ENCODE data around the gene GMDS. TPM values are rescaled to one million over a fixed set of nuclear protein-coding genes. Genes with fewer than 3 reads are reported as not detected.

GMDS gene
- total RNA-seq, 2 experiments from 2014 or later, result 36.6 to 42.8 TPM

DNA sequence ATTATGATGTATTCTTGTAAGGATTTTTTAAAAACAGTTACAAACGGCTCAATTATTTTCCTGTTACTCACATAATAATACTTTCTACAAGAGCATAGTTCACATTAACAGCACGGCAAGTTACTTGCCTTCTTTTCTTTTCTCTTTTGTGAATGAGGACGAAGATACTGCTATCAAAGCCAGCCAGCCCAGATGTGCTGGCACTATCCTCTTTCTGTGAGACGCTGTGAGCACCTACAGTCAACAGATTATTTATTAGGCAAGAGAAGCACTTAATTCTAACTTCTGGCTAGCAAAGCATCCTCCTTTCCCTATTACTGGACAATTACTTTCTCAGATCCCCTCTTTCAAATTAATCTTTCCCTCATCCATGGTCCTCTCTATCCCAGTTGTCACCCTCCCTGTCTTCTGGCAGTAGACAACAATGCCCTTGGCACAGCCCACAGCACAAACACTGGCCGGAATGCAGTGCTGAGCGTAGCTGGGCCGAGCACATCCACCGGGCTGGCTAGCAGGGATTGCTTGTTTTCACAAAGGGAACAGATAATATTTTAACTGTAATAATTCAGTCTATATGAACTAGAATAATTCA, 373.6 kb downstream of the GMDS start:
- intact Hi-C loops (cut with micrococcal nuclease), result no loop called here
- Mint-ChIP-seq H3K36me3 (ENCODE audit: low read depth) (no peaks in the 10 kb centered on the region), H3K4me1 (ENCODE audit: low read depth) (no peaks in the 10 kb centered on the region), H3K27me3 (no peaks in the 10 kb centered on the region), H3K27ac (no peak overlapping the region), H3K4me3 (no peak overlapping the region), H3K9me3 (no peaks in the 10 kb centered on the region)
- TF ChIP-seq, protein P1, sequence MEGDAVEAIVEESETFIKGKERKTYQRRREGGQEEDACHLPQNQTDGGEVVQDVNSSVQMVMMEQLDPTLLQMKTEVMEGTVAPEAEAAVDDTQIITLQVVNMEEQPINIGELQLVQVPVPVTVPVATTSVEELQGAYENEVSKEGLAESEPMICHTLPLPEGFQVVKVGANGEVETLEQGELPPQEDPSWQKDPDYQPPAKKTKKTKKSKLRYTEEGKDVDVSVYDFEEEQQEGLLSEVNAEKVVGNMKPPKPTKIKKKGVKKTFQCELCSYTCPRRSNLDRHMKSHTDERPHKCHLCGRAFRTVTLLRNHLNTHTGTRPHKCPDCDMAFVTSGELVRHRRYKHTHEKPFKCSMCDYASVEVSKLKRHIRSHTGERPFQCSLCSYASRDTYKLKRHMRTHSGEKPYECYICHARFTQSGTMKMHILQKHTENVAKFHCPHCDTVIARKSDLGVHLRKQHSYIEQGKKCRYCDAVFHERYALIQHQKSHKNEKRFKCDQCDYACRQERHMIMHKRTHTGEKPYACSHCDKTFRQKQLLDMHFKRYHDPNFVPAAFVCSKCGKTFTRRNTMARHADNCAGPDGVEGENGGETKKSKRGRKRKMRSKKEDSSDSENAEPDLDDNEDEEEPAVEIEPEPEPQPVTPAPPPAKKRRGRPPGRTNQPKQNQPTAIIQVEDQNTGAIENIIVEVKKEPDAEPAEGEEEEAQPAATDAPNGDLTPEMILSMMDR (IDR thresholded peaks at IDR 0.05), result no peak
- ATAC-seq (no peak), DNase-seq (no peak)
- ChIA-PET POLR2A (no interaction called here), CTCF (no interaction called here)

DNA sequence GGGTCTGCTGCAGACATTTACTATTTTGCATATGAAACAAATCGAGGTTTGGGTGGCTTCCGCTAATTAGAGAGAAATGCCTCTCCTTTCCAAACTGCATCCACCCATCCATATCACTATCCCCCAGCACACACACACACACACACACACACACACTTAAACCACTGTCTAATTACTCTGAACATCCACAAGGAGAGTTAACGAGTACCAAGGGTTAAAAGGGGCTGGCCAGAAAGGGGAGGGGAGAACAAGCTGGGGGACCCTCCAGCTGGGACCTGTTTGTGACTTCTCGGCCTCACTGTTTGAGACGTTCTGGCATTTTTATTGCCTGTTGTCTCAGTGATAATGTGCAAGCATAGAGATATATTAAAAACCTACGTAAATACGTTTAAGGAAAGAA, 374.5 kb downstream of the GMDS start:
- TF ChIP-seq, protein P1 (IDR thresholded peaks at IDR 0.05), result no peak
- intact Hi-C loops (cut with micrococcal nuclease), result no loop called here
- ChIA-PET CTCF (no interaction called here), POLR2A (no interaction called here)
- ATAC-seq, result no peak
- DNase-seq, result no peak
- Mint-ChIP-seq H3K36me3 (ENCODE audit: low read depth) (no peaks in the 10 kb centered on the region), H3K27ac (no peak overlapping the region), H3K4me3 (no peak overlapping the region), H3K9me3 (no peaks in the 10 kb centered on the region), H3K4me1 (ENCODE audit: low read depth) (no peaks in the 10 kb centered on the region), H3K27me3 (no peaks in the 10 kb centered on the region)

DNA sequence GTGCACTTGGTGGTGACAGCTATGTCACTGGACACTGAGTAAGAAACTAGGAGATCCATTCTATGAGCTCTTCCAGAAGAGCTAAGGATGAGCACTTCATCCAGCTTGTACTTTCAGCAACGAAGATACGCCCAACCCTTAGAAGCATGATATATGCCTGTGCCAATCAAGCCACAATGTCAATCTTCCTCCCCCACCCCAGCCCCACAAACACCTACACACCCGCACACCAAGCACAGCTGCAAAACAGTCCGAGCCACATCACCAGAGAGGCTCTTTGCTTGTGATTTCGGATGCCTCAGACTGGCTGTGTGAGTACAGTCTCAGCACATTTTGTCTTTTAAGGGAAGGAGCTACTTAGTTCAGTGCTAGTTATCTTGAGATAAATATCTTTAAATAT, 375.2 kb downstream of the GMDS start:
- ATAC-seq, result no peak
- Mint-ChIP-seq H3K9me3 (no peaks in the 10 kb centered on the region), H3K27me3 (no peaks in the 10 kb centered on the region), H3K4me1 (ENCODE audit: low read depth) (no peaks in the 10 kb centered on the region), H3K27ac (no peak overlapping the region), H3K4me3 (no peak overlapping the region), H3K36me3 (ENCODE audit: low read depth) (no peaks in the 10 kb centered on the region)
- ChIA-PET POLR2A (interaction anchor here (1.0 kb wide), 1 partner anchor 45 kb away, joined by 3 read pairs; no protein-coding TSS in a partner anchor), CTCF (interaction anchor here (0.9 kb wide), 1 partner anchor 234 kb away, joined by 3 read pairs; no protein-coding TSS in a partner anchor)
- intact Hi-C loops (cut with micrococcal nuclease), result no loop called here
- DNase-seq, result no peak
- TF ChIP-seq, protein P1 (IDR thresholded peaks at IDR 0.05), result no peak

DNA sequence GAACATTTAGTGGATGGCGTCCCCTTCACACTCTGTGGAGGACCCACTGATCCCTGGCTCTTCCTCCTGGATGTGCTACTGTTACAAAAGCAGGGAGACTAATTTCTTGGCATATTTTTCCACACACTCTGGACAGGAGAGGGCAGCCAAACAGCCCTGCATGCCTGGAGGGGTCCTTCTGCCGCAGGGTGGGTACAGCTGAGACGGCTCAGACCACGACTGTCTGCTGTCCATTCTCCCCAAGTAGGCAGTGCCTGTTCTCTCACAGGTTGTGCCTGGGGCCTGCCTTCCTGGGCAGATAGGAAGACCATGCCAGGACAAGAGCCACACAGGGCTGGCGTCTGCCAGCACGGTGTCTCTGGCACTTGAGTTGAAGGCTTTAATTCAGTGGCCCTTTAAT, 375.6 kb downstream of the GMDS start:
- Mint-ChIP-seq H3K36me3 (ENCODE audit: low read depth) (no peaks in the 10 kb centered on the region), H3K4me1 (ENCODE audit: low read depth) (no peaks in the 10 kb centered on the region), H3K9me3 (no peaks in the 10 kb centered on the region), H3K27me3 (no peaks in the 10 kb centered on the region), H3K4me3 (no peak overlapping the region), H3K27ac (no peak overlapping the region)
- CTCF ChIA-PET, result interaction anchor here (0.9 kb wide), 1 partner anchor 234 kb away, joined by 3 read pairs; no protein-coding TSS in a partner anchor
- no peak for ATAC-seq
- intact Hi-C loops (cut with micrococcal nuclease), result no loop called here
- no peak for DNase-seq
- POLR2A ChIA-PET, result interaction anchor here (1.0 kb wide), 1 partner anchor 46 kb away, joined by 3 read pairs; no protein-coding TSS in a partner anchor
- TF ChIP-seq, protein P1 (IDR thresholded peaks at IDR 0.05), result no peak

DNA sequence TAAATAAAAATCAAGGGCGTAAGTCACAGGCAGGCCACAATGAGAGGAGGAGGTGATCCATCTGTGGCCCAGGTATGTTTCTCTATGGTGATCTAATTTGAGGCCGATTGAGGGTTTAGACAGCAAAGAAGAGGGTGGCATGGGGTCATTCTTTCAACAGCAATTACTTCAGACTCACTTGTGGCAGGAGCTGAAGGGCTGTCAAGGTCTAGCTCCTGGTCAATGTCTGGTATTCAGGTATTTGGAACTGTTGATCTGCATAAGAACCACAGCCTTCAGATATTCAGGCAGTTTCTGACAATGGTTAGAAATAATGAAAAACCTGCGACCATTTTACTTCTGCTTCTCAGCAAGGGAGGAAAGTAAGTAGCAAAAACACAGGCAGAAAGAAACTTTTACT, 376.1 kb downstream of the GMDS start:
- TF ChIP-seq, protein P1 (IDR thresholded peaks at IDR 0.05), result no peak

More for the DNA sequence above, 376.1 kb downstream of the GMDS start:
- H3K27ac Mint-ChIP-seq, result no peak overlapping the region
- H3K4me3 Mint-ChIP-seq, result no peak overlapping the region
- POLR2A ChIA-PET, result no interaction called here
- no peak for DNase-seq
- no peaks in the 10 kb centered on the region for H3K9me3 Mint-ChIP-seq
- no peak for ATAC-seq
- no peaks in the 10 kb centered on the region for H3K36me3 Mint-ChIP-seq (ENCODE audit: low read depth)
- H3K27me3 Mint-ChIP-seq, result no peaks in the 10 kb centered on the region
- no peaks in the 10 kb centered on the region for H3K4me1 Mint-ChIP-seq (ENCODE audit: low read depth)
- CTCF ChIA-PET, result no interaction called here
- intact Hi-C loops (cut with micrococcal nuclease), result no loop called here
